Left renal pelvis (tissue), 4 donors: ENCODE data around the gene UHMK1. TPM values are rescaled to one million over a fixed set of nuclear protein-coding genes. Genes with fewer than 3 reads are reported as not detected.
"Not testable (repeated sequence)": the region's sequence is repeated elsewhere in the genome, so short reads cannot be mapped to it uniquely, and the experiment has no call there.

Experiments used
- DNase-seq, 4 donors: peaks; one replicate each; pipeline ENCODE4 v3.0.0-alpha.2; 2013; ENCODE audit warnings: low read depth in 4 of 4, low spot score in 3 of 4
- polyA plus RNA-seq, 4 donors: library from polyadenylated mRNA; unstranded; fragments of 120-200 nt; gene quantifications; one replicate each; pipeline ENCODE4 v1.2.1, GENCODE V29; 2013; ENCODE audit not compliant: insufficient read length in 4 of 4

Gene UHMK1
- polyA plus RNA-seq, 4 donors, result 22.9 to 41.4 (median 39.2) TPM

GRCh38 chr1:162561616-162562469 is 64.2 kb downstream of the UHMK1 start, which contains the start of gene UAP1:
UAP1 (plus strand) TSS chr1:162561722; CDS start chr1:162566069, 4,347 bp downstream.
- peak in 2 of 4 donors; percentile 10 to 26 for DNase-seq

GRCh38 chr1:162562470-162562828 is 64.8 kb downstream of the UHMK1 start:
- peak in 2 of 4 donors; percentile 3 to 4 for DNase-seq

GRCh38 chr1:162564762-162565218 is 67.2 kb downstream of the UHMK1 start:
- DNase-seq, result no peak

- DNase-seq, result no peak
Measured at GRCh38 chr1:162565460-162565859, 67.8 kb downstream of the UHMK1 start.

GRCh38 chr1:162566870-162567269 is 69.3 kb downstream of the UHMK1 start:
- DNase-seq, result no peak

GRCh38 chr1:162568802-162569201 is 71.2 kb downstream of the UHMK1 start:
- DNase-seq, result no peak

- DNase-seq, result no peak
Measured at GRCh38 chr1:162570718-162571117, 73.1 kb downstream of the UHMK1 start.

- not testable (repeated sequence) for DNase-seq
Measured at GRCh38 chr1:162571121-162571520, 73.5 kb downstream of the UHMK1 start.

GRCh38 chr1:162571696-162572095 is 74.1 kb downstream of the UHMK1 start:
- no peak for DNase-seq

- DNase-seq, result no peak
Measured at GRCh38 chr1:162573136-162573535, 75.5 kb downstream of the UHMK1 start.

- DNase-seq, result no peak
Measured at GRCh38 chr1:162578071-162578700, 80.6 kb downstream of the UHMK1 start.

- no peak for DNase-seq
Measured at GRCh38 chr1:162578936-162579335, 81.3 kb downstream of the UHMK1 start.

Other genes with a start within 250 kb of the UHMK1 start
- gene SPATA46, start 121.0 kb upstream of the UHMK1 start, polyA plus RNA-seq, result 1 to 10 TPM in 2 of 4 donors, under 1 TPM in 2; 0.08 to 3.8 (median 1.8) TPM
- gene C1orf226, start 116.1 kb upstream of the UHMK1 start, polyA plus RNA-seq, result 10 to 100 TPM in 3 of 4 donors, 1 to 10 TPM in 1; 4.8 to 22.8 (median 17.9) TPM
- gene SH2D1B, start 85.7 kb upstream of the UHMK1 start, polyA plus RNA-seq, result under 1 TPM; 0.09 to 0.37 (median 0.21) TPM
- gene UAP1, start 63.9 kb downstream of the UHMK1 start, polyA plus RNA-seq, result 10 to 100 TPM; 33.2 to 48.2 (median 38.1) TPM
- 10 to 100 TPM; 17.5 to 91.3 (median 26.7) TPM for gene DDR2, start 134.6 kb downstream of the UHMK1 start, polyA plus RNA-seq